ENCODE data around the gene DDA1. TPM values are rescaled to one million over a fixed set of nuclear protein-coding genes. Genes with fewer than 3 reads are reported as not detected.
A peak's percentile ranks its signal among the peaks of the same experiment; 100 is the strongest.

Gene DDA1
- total and polyA plus RNA-seq, 9 of the 15 experiments (the other 6 are each of a cell fraction or from before 2014, with no cell fraction given) = 1.4 to 83.8 (median 33.8) TPM

GRCh38 chr19:17336872-17337674, 27.7 kb downstream of the DDA1 start, which contains the start of gene GTPBP3 (continued):
- TF ChIP-seq PCBP1 (IDR thresholded peaks at IDR 0.05; ENCODE audit: low read depth, low read length, poor library complexity, severe bottlenecking) = no peak
- 0 out of 2 replicates have a peak, but pooled peaks have one; percentile 7 for TF ChIP-seq GATAD2A (IDR thresholded peaks at IDR 0.05)
- TF ChIP-seq ZNF239 (CRISPR knock-in tag; IDR thresholded peaks at IDR 0.05) = 0 out of 2 replicates have a peak, but pooled peaks have one; percentile 8
- no peak for TF ChIP-seq RBM39 (optimal IDR thresholded peaks at IDR 0.05; ENCODE audit: low read depth, low read length)
- TF ChIP-seq ZNF764 (CRISPR knock-in tag; IDR thresholded peaks at IDR 0.05; ENCODE audit: low read depth) = no peak
- peak; percentile 62 for TF ChIP-seq SMAD1 (IDR thresholded peaks at IDR 0.05; ENCODE audit: low read depth, low read length, partially characterized antibody)
- TF ChIP-seq ZFP1 (CRISPR knock-in tag; IDR thresholded peaks at IDR 0.05) = no peak
- no peak for TF ChIP-seq HDAC8 (tag; IDR thresholded peaks at IDR 0.05)
- TF ChIP-seq, protein P1, sequence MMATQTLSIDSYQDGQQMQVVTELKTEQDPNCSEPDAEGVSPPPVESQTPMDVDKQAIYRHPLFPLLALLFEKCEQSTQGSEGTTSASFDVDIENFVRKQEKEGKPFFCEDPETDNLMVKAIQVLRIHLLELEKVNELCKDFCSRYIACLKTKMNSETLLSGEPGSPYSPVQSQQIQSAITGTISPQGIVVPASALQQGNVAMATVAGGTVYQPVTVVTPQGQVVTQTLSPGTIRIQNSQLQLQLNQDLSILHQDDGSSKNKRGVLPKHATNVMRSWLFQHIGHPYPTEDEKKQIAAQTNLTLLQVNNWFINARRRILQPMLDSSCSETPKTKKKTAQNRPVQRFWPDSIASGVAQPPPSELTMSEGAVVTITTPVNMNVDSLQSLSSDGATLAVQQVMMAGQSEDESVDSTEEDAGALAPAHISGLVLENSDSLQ (IDR thresholded peaks at IDR 0.05) = peak; percentile 87
- no peak for TF ChIP-seq ZNF274 (IDR thresholded peaks at IDR 0.05; ENCODE audit: borderline replicate concordance, low read depth, low read length)
- TF ChIP-seq CBFA2T2 (conservative IDR thresholded peaks at IDR 0.05) = no peak
- TF ChIP-seq, protein P2, sequence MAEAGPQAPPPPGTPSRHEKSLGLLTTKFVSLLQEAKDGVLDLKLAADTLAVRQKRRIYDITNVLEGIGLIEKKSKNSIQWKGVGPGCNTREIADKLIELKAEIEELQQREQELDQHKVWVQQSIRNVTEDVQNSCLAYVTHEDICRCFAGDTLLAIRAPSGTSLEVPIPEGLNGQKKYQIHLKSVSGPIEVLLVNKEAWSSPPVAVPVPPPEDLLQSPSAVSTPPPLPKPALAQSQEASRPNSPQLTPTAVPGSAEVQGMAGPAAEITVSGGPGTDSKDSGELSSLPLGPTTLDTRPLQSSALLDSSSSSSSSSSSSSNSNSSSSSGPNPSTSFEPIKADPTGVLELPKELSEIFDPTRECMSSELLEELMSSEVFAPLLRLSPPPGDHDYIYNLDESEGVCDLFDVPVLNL (CRISPR knock-in tag; IDR thresholded peaks at IDR 0.05; ENCODE audit: low read depth) = peak; percentile 93
- TF ChIP-seq ZNF551 (CRISPR knock-in tag; IDR thresholded peaks at IDR 0.05) = no peak
- peak in 1 of 2 experiments; percentile 57; a peak in 1 of 4 replicates for TF ChIP-seq UBTF (IDR thresholded peaks at IDR 0.05; ENCODE audit: borderline replicate concordance in 1 of 2, low read depth in 2 of 2, low read length in 2 of 2)
- no peak for TF ChIP-seq ZNF76 (CRISPR knock-in tag; IDR thresholded peaks at IDR 0.05; ENCODE audit: borderline replicate concordance)
- no peak for TF ChIP-seq ZNF134 (CRISPR knock-in tag; conservative IDR thresholded peaks at IDR 0.05)
- peak; percentile 22; the same call in 1 of the 2 replicates for TF ChIP-seq ZNF175 (CRISPR knock-in tag; IDR thresholded peaks at IDR 0.05; ENCODE audit: low read depth)
- TF ChIP-seq MIER1 (IDR thresholded peaks at IDR 0.05; ENCODE audit: low read depth) = 0 out of 2 replicates have a peak, but pooled peaks have one; percentile 79
- no peak; the same call in 1 of the 2 replicates for TF ChIP-seq HINFP (tag; conservative IDR thresholded peaks at IDR 0.05; ENCODE audit: low read depth)
- TF ChIP-seq KLF16 (IDR thresholded peaks at IDR 0.05) = no peak
- TF ChIP-seq ZZZ3 (IDR thresholded peaks at IDR 0.05) = no peak
- no peak for TF ChIP-seq ZNF354B (CRISPR knock-in tag; IDR thresholded peaks at IDR 0.05)

All from K562 (cell line).